T-cell (primary cell): ENCODE data around the gene HOMER2. TPM values are rescaled to one million over a fixed set of nuclear protein-coding genes. Genes with fewer than 3 reads are reported as not detected.
A peak's percentile ranks its signal among the peaks of the same experiment; 100 is the strongest.

ENCODE experiments used
- ATAC-seq, 4 experiments: fragments of 200-7000 bp in 3 of 4; fragments of 150-1000 bp in 1 of 4; cut with Tn5 transposase; replicated peaks in 1 of 4; 1 replicate in 3 of 4; 2 replicates in 1 of 4; pipeline ENCODE4 v1.10.0; 2021; ENCODE audit warnings: moderate library complexity in 3 of 4, mild to moderate bottlenecking in 2 of 4, moderate number of reproducible peaks in 1 of 4
- CTCF ChIA-PET, 2 donors: fragments of 300-600 bp; sonication (Branson Sonifier 250); formaldehyde crosslinking; loops; one replicate each; lab custom pipeline; 2022; ENCODE audit warnings: antibody characterized with exemption in 2 of 2; lab: Charles Lee
- POLR2A ChIA-PET, 2 donors: fragments of 300-600 bp; sonication (Branson Sonifier 250); formaldehyde crosslinking; loops; one replicate each; lab custom pipeline; 2022; ENCODE audit warnings: antibody characterized with exemption in 2 of 2; lab: Charles Lee
- DNase-seq, 35 experiments: peaks; one replicate each; pipeline versions ENCODE4 v3.0.0 to v3.0.0-alpha.2; 2013 to 2023
- H3K27ac ChIP-seq: one replicate; pipeline ENCODE4 v1.5.1; 2013; ENCODE audit warnings: low read length
- H3K27me3 ChIP-seq, 2 experiments: replicated peaks in 1 of 2; 1 replicate in 1 of 2; 2 replicates in 1 of 2; pipeline versions ENCODE4 v1.6.1 to v1.7.0; 2013; ENCODE audit warnings: low read length in 1 of 2, mixed read lengths in 1 of 2; ENCODE audit not compliant: control insufficient read depth in 2 of 2, insufficient read depth in 2 of 2; ENCODE audit errors: extremely low read depth in 1 of 2
- H3K36me3 ChIP-seq, 2 donors: 1 replicate in 1 of 2; 2 replicates in 1 of 2; pipeline versions ENCODE4 v1.6.1 to v1.7.0; 2013; ENCODE audit warnings: low read length in 1 of 2; ENCODE audit not compliant: control insufficient read depth in 2 of 2, insufficient read depth in 1 of 2; ENCODE audit errors: extremely low read depth in 1 of 2
- H3K4me1 ChIP-seq, 2 experiments: 1 replicate in 1 of 2; 2 replicates in 1 of 2; pipeline versions ENCODE4 v1.6.1 to v1.7.0; 2013; ENCODE audit warnings: low read length in 2 of 2, mixed read lengths in 1 of 2; ENCODE audit not compliant: insufficient read depth in 2 of 2, control insufficient read depth in 1 of 2; ENCODE audit errors: extremely low read depth in 1 of 2
- H3K4me3 ChIP-seq, 2 donors: 1 replicate in 1 of 2; 2 replicates in 1 of 2; pipeline versions ENCODE4 v1.5.1 to v1.7.0; 2013; ENCODE audit warnings: mild to moderate bottlenecking in 2 of 2, low read length in 1 of 2, moderate library complexity in 1 of 2; ENCODE audit not compliant: control insufficient read depth in 1 of 2; ENCODE audit errors: extremely low read depth in 1 of 2
- H3K9me3 ChIP-seq: 2 replicates; pipeline ENCODE4 v1.7.0; 2013
- H3K27ac Mint-ChIP-seq, 2 donors: one replicate each; pipeline ENCODE4 v1.8.0; 2020 to 2021; ENCODE audit warnings: mild to moderate bottlenecking in 2 of 2, mixed read lengths in 2 of 2
- H3K27me3 Mint-ChIP-seq, 2 donors: one replicate each; pipeline ENCODE4 v1.8.0; 2021 to 2022; ENCODE audit warnings: mixed read lengths in 2 of 2
- H3K36me3 Mint-ChIP-seq: one replicate; pipeline ENCODE4 v1.8.0; 2021; ENCODE audit warnings: mixed read lengths
- H3K4me1 Mint-ChIP-seq, 3 donors: one replicate each; pipeline ENCODE4 v1.8.0; 2020 to 2022; ENCODE audit warnings: mixed read lengths in 3 of 3, mild to moderate bottlenecking in 1 of 3
- H3K4me3 Mint-ChIP-seq, 3 donors: one replicate each; pipeline ENCODE4 v1.8.0; 2020 to 2022; ENCODE audit warnings: mild to moderate bottlenecking in 3 of 3, mixed read lengths in 3 of 3, moderate library complexity in 3 of 3
- H3K9me3 Mint-ChIP-seq, 3 donors: one replicate each; pipeline ENCODE4 v1.8.0; 2020 to 2022; ENCODE audit warnings: mixed read lengths in 3 of 3
- WGBS: methylation state at CpG from one replicate; pipeline ENCODE4 v1.1.5; 2013; ENCODE audit warnings: missing lambda C conversion rate; ENCODE audit not compliant: insufficient coverage; 5-methylcytosine and 5-hydroxymethylcytosine counted together
- total RNA-seq, 35 experiments: library from RNA in 6 of 35; stranded (reverse) in 6 of 35; fragments of 120-200 nt in 1 of 35; gene quantifications; one replicate each; pipeline versions ENCODE4 v1.2.1 to v1.2.4 and lab custom pipeline; 2013 to 2026

HOMER2 gene
- total RNA-seq, 5 donors from 2014 or later (not counting 1 experiment from before 2014, with no cell fraction given) = 2.7 to 9.1 (median 7.3) TPM

- Mint-ChIP-seq H3K27ac (peak overlapping the region in 1 of 2 donors; percentile 88), H3K9me3 (no peaks in the 10 kb centered on the region), H3K36me3 (peaks cover 11% of the 10 kb centered on the region), H3K27me3 (peaks cover 0 to 2% of the 10 kb centered on the region in 2 donors), H3K4me3 (peak overlapping the region; percentile 15 to 91 (median 80)), H3K4me1 (peaks cover 29 to 34% (median 30%) of the 10 kb centered on the region in 3 donors)
- peaks cover 0 to 10% of the 10 kb centered on the region in 2 donors for H3K36me3 ChIP-seq
- H3K9me3 ChIP-seq = no peaks in the 10 kb centered on the region
- peaks cover 12 to 23% of the 10 kb centered on the region in 2 experiments for H3K4me1 ChIP-seq
- H3K4me3 ChIP-seq = no peak overlapping the region
- no peaks in the 10 kb centered on the region for H3K27me3 ChIP-seq
- WGBS = 80% methylated on average over 3 of the region's 9 CpGs
- CTCF ChIA-PET = interaction anchor here in 1 of 2 donors (1.1 kb wide), 1 partner anchor 271 kb away, joined by 3 read pairs; no protein-coding TSS in a partner anchor
- ATAC-seq = no peak
- no peak for DNase-seq
- POLR2A ChIA-PET = interaction anchor here in 1 of 2 donors (0.6 kb wide), 1 partner anchor 259 kb away, joined by 3 read pairs; no protein-coding TSS in a partner anchor
- H3K27ac ChIP-seq = peak overlapping the region; percentile 91
These were observed 143.9 kb downstream of the HOMER2 start for GRCh38 chr15:82808634-82809041.

GRCh38 chr15:82807920-82808633 lies 144.4 kb downstream of the HOMER2 start:
- Mint-ChIP-seq H3K36me3 (peaks cover 11% of the 10 kb centered on the region), H3K27ac (no peak overlapping the region), H3K4me3 (peak overlapping the region in 1 of 3 donors; percentile 15), H3K27me3 (peaks cover 0 to 5% of the 10 kb centered on the region in 2 donors), H3K9me3 (no peaks in the 10 kb centered on the region), H3K4me1 (peaks cover 28 to 33% (median 30%) of the 10 kb centered on the region in 3 donors)
- Histone ChIP-seq H3K36me3 (peaks cover 0 to 6% of the 10 kb centered on the region in 2 donors), H3K27me3 (peaks cover 0 to 4% of the 10 kb centered on the region in 2 experiments), H3K4me1 (peaks cover 12 to 18% of the 10 kb centered on the region in 2 experiments), H3K9me3 (no peaks in the 10 kb centered on the region), H3K4me3 (no peak overlapping the region), H3K27ac (no peak overlapping the region)
- ChIA-PET CTCF (no interaction called here), POLR2A (interaction anchor here in 1 of 2 donors (0.6 kb wide), 1 partner anchor 260 kb away, joined by 3 read pairs; no protein-coding TSS in a partner anchor)
- DNase-seq (no peak), ATAC-seq (no peak)
- WGBS = 100% methylated on average over 3 of the region's 11 CpGs

- Mint-ChIP-seq H3K27me3 (peaks cover 11 to 18% of the 10 kb centered on the region in 2 donors), H3K27ac (no peak within 1 kb of the TSS), H3K4me1 (peaks cover 10 to 16% (median 13%) of the 10 kb centered on the region in 3 donors), H3K9me3 (no peaks in the 10 kb centered on the region), H3K4me3 (no peak within 1 kb of the TSS), H3K36me3 (no peaks in the 10 kb centered on the region)
- Histone ChIP-seq H3K4me3 (no peak within 1 kb of the TSS), H3K4me1 (peaks cover 2 to 8% of the 10 kb centered on the region in 2 experiments), H3K27ac (no peak within 1 kb of the TSS), H3K27me3 (peaks cover 0 to 20% of the 10 kb centered on the region in 2 experiments), H3K9me3 (no peaks in the 10 kb centered on the region), H3K36me3 (no peaks in the 10 kb centered on the region)
- CTCF ChIA-PET = no interaction called here
- DNase-seq = no peak
- WGBS = 100% methylated on average over 1 of the region's 2 CpGs
- POLR2A ChIA-PET = interaction anchor here in 1 of 2 donors (0.6 kb wide), 1 partner anchor 264 kb away, joined by 3 read pairs; no protein-coding TSS in a partner anchor
- ATAC-seq = no peak
These were observed 146.5 kb downstream of the HOMER2 start, which contains the start of gene FSD2 for GRCh38 chr15:82805994-82806406. Gene FSD2, minus strand, starts transcription at chr15:82806069. Its CDS starts 18,679 bp downstream, at chr15:82787390.

- Histone ChIP-seq H3K4me1 (peaks cover 2 to 8% of the 10 kb centered on the region in 2 experiments), H3K36me3 (no peaks in the 10 kb centered on the region), H3K27me3 (peaks cover 0 to 28% of the 10 kb centered on the region in 2 experiments), H3K9me3 (no peaks in the 10 kb centered on the region), H3K4me3 (no peak overlapping the region), H3K27ac (no peak overlapping the region)
- no peaks in the 10 kb centered on the region for H3K9me3 Mint-ChIP-seq
- CTCF ChIA-PET = no interaction called here
- peaks cover 16 to 24% of the 10 kb centered on the region in 2 donors for H3K27me3 Mint-ChIP-seq
- no peak overlapping the region for H3K4me3 Mint-ChIP-seq
- no peak overlapping the region for H3K27ac Mint-ChIP-seq
- no peaks in the 10 kb centered on the region for H3K36me3 Mint-ChIP-seq
- H3K4me1 Mint-ChIP-seq = peaks cover 10% of the 10 kb centered on the region in 3 donors
- ATAC-seq (no peak), DNase-seq (no peak)
- WGBS = 75% methylated on average over 1 of the region's 1 CpG
- POLR2A ChIA-PET = interaction anchor here in 1 of 2 donors (0.5 kb wide), 1 partner anchor 9 kb away, joined by 5 read pairs; no protein-coding TSS in a partner anchor
These were observed 148.0 kb downstream of the HOMER2 start for GRCh38 chr15:82804575-82804949.

- Mint-ChIP-seq H3K27ac (no peak overlapping the region), H3K27me3 (peaks cover 22 to 30% of the 10 kb centered on the region in 2 donors), H3K9me3 (no peaks in the 10 kb centered on the region), H3K36me3 (no peaks in the 10 kb centered on the region), H3K4me1 (peaks cover 6 to 7% (median 6%) of the 10 kb centered on the region in 3 donors), H3K4me3 (no peak overlapping the region)
- Histone ChIP-seq H3K9me3 (no peaks in the 10 kb centered on the region), H3K36me3 (no peaks in the 10 kb centered on the region), H3K4me3 (no peak overlapping the region), H3K27me3 (peaks cover 0 to 34% of the 10 kb centered on the region in 2 experiments), H3K27ac (no peak overlapping the region), H3K4me1 (peaks cover under 1 to 6% of the 10 kb centered on the region in 2 experiments)
- ATAC-seq = no peak
- ChIA-PET CTCF (interaction anchor here in 1 of 2 donors (0.5 kb wide), 1 partner anchor 271 kb away, joined by 4 read pairs; no protein-coding TSS in a partner anchor), POLR2A (no interaction called here)
- DNase-seq = no peak
- no CpG with 5 or more reads among the region's 2 CpGs for WGBS
These were observed 148.5 kb downstream of the HOMER2 start for GRCh38 chr15:82803793-82804574.

- H3K4me1 Mint-ChIP-seq = no peaks in the 10 kb centered on the region
- POLR2A ChIA-PET = no interaction called here
- H3K9me3 ChIP-seq = no peaks in the 10 kb centered on the region
- DNase-seq (no peak), ATAC-seq (no peak)
- peaks cover 25 to 31% of the 10 kb centered on the region in 2 donors for H3K27me3 Mint-ChIP-seq
- H3K27ac Mint-ChIP-seq = no peak overlapping the region
- H3K27ac ChIP-seq = no peak overlapping the region
- no peak overlapping the region for H3K4me3 ChIP-seq
- CTCF ChIA-PET = no interaction called here
- H3K36me3 ChIP-seq = no peaks in the 10 kb centered on the region
- no peak overlapping the region for H3K4me3 Mint-ChIP-seq
- 50% methylated on average over 1 of the region's 1 CpG for WGBS
- H3K9me3 Mint-ChIP-seq = no peaks in the 10 kb centered on the region
- H3K36me3 Mint-ChIP-seq = no peaks in the 10 kb centered on the region
- peaks cover 0 to 40% of the 10 kb centered on the region in 2 experiments for H3K27me3 ChIP-seq
- no peaks in the 10 kb centered on the region for H3K4me1 ChIP-seq
These were observed 150.0 kb downstream of the HOMER2 start for GRCh38 chr15:82802497-82802896.
